Effector CD8-positive, alpha-beta T cell (primary cell): Measurements from ENCODE around the gene TRIM62.

Source experiments
- DNase-seq: peaks from one replicate; lab custom pipeline; 2025; lab: John Stamatoyannopoulos, UW
- total RNA-seq, 4 experiments: gene quantifications; one replicate each; lab custom pipeline; 2026; lab: John Stamatoyannopoulos, UW

Gene TRIM62
- 19.9 to 33.3 (median 27.6) reads per million in 4 experiments for total RNA-seq

- peak; percentile 66 for DNase-seq
Measured at GRCh38 chr1:33181921-33182341, at the start of gene TRIM62. Gene TRIM62, minus strand, starts transcription at chr1:33182043. Its CDS starts 611 bp downstream, at chr1:33181432.

- DNase-seq = no peak
Measured at GRCh38 chr1:33231166-33231565, 49.3 kb upstream of the TRIM62 start.

- no peak for DNase-seq
Measured at GRCh38 chr1:33228935-33229487, 47.2 kb upstream of the TRIM62 start.

GRCh38 chr1:33225586-33225985, 43.7 kb upstream of the TRIM62 start:
- no peak for DNase-seq

GRCh38 chr1:33224166-33224707, 42.4 kb upstream of the TRIM62 start:
- no peak for DNase-seq

- no peak for DNase-seq
Measured at GRCh38 chr1:33222381-33222780, 40.5 kb upstream of the TRIM62 start.

GRCh38 chr1:33221385-33221758, 39.5 kb upstream of the TRIM62 start:
- no peak for DNase-seq

- no peak for DNase-seq
Measured at GRCh38 chr1:33220676-33221384, 39.0 kb upstream of the TRIM62 start.

- DNase-seq = no peak
Measured at GRCh38 chr1:33219886-33220661, 38.2 kb upstream of the TRIM62 start.

- DNase-seq = no peak
Measured at GRCh38 chr1:33211972-33212371, 30.1 kb upstream of the TRIM62 start.

GRCh38 chr1:33206340-33206739, 24.5 kb upstream of the TRIM62 start:
- no peak for DNase-seq

- no peak for DNase-seq
Measured at GRCh38 chr1:33195556-33195955, 13.7 kb upstream of the TRIM62 start.

GRCh38 chr1:33191731-33192275, 10.0 kb upstream of the TRIM62 start:
- DNase-seq = no peak

- no peak for DNase-seq
Measured at GRCh38 chr1:33190701-33191100, 8.9 kb upstream of the TRIM62 start.

GRCh38 chr1:33188572-33189275, 6.9 kb upstream of the TRIM62 start:
- DNase-seq = no peak

- no peak for DNase-seq
Measured at GRCh38 chr1:33186936-33187335, 5.1 kb upstream of the TRIM62 start.

GRCh38 chr1:33185541-33185940, 3.7 kb upstream of the TRIM62 start:
- no peak for DNase-seq

- DNase-seq = no peak
Measured at GRCh38 chr1:33183306-33183705, 1.5 kb upstream of the TRIM62 start.

- no peak for DNase-seq
Measured at GRCh38 chr1:33182896-33183295, 1.1 kb upstream of the TRIM62 start.

- DNase-seq = no peak
Measured at GRCh38 chr1:33182401-33182841, 578 bp upstream of the TRIM62 start.
